ENCODE results near the gene RPP21. TPM values are rescaled to one million over a fixed set of nuclear protein-coding genes. Genes with fewer than 3 reads are reported as not detected.

The RPP21 gene
- total and polyA plus RNA-seq, 10 of the 15 experiments (the other 5 are each of a cell fraction or from before 2014, with no cell fraction given), result 14.3 to 94.6 (median 42.1) TPM

DNA sequence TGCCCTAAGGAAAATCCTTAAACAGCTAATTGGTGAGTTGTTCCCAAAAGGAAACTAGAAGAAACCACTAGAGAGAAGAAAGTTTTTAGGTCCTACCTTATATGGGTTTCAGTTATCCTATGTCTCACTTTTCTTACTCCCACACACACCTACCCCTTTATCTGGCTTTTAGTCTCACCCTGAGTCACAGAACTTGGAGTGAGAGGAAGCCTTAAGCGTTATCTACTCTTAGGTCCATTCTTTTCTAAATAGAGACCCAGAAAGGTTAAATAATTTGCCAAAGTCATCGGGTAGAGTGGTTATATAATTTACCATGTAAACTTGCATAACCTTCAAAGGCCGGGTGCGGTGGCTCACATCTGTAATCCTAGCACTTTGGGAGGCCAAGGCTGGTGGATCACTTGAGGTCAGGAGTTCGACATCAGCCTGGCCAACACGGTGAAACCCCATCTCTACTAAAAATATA is 4.3 kb upstream of the RPP21 start:
- ChIA-PET CTCF (interaction anchor here (0.7 kb wide), 1 partner anchor 122 kb away, joined by 3 read pairs; no protein-coding TSS in a partner anchor), SMC1A (ENCODE audit: uncharacterized antibody, unreplicated experiment) (interaction anchor here (0.9 to 1.1 kb wide), 2 partner anchors 73 to 103 kb away, joined by 3 read pairs; no protein-coding TSS in a partner anchor), RAD21 (ENCODE audit: unreplicated experiment) (no interaction called here), POLR2A (interaction anchor here (1.0 to 1.1 kb wide), 2 partner anchors 15 to 84 kb away, joined by 3 to 4 read pairs; partner anchors contain the start of gene TRIM39)
- Histone ChIP-seq H3K27me3 (replicated peaks in 1 of 2; ENCODE audit: control insufficient read depth in 2 of 2, insufficient read depth in 2 of 2, low read length in 1 of 2) (no peaks in the 10 kb centered on the region), H3K79me2 (ENCODE audit: control insufficient read depth, insufficient read depth, low read length) (no peaks in the 10 kb centered on the region), H3K4me1 (ENCODE audit: control insufficient read depth, insufficient read depth, low read length) (no peaks in the 10 kb centered on the region), H4K20me1 (ENCODE audit: control insufficient read depth, insufficient read depth) (no peaks in the 10 kb centered on the region), H3K9ac (ENCODE audit: control insufficient read depth, insufficient read depth, low read length) (no peak overlapping the region), H3K27ac (ENCODE audit: control insufficient read depth, insufficient read depth) (no peak overlapping the region), H3K9me3 (replicated peaks; ENCODE audit: control insufficient read depth, insufficient read depth, low read length) (no peaks in the 10 kb centered on the region), H3K4me2 (ENCODE audit: control insufficient read depth, insufficient read depth) (no peak overlapping the region), H2AFZ (ENCODE audit: control insufficient read depth, low read depth, low read length) (no peak overlapping the region), H3K36me3 (ENCODE audit: control insufficient read depth in 2 of 2, insufficient read depth in 2 of 2, low read length in 1 of 2) (peaks cover 3 to 7% of the 10 kb centered on the region in 2 experiments; a peak in 3 of 4 replicates), H3K4me3 (no peak overlapping the region)
- 81% methylated on average over 6 of the region's 6 CpGs for WGBS (ENCODE audit: insufficient coverage, insufficient replicate concordance, low lambda C conversion rate, missing lambda C conversion rate)
- ATAC-seq (no peak), DNase-seq (ENCODE audit: low read depth, low spot score) (no peak), FAIRE-seq (no peak)
- in situ Hi-C loops (cut with MboI) (no loop called here), intact Hi-C loops (cut with micrococcal nuclease; ENCODE audit: unreplicated experiment) (no loop called here)
- no TSS peak for BruUV-seq (replicated peaks)
- TF ChIP-seq ZSCAN29 (IDR thresholded peaks at IDR 0.05) (no peak), TCF12 (IDR thresholded peaks at IDR 0.05; ENCODE audit: low read depth, low read length) (no peak), MTA3 (IDR thresholded peaks at IDR 0.05; ENCODE audit: borderline replicate concordance, low read length) (no peak), ZNF622 (IDR thresholded peaks at IDR 0.05) (no peak), SPI1 (IDR thresholded peaks at IDR 0.05; ENCODE audit: borderline replicate concordance, insufficient read depth, low read depth, low read length) (no peak), MEF2A (IDR thresholded peaks at IDR 0.05; ENCODE audit: insufficient read depth, low read depth, low read length) (no peak)
- TF ChIP-seq, protein P1, sequence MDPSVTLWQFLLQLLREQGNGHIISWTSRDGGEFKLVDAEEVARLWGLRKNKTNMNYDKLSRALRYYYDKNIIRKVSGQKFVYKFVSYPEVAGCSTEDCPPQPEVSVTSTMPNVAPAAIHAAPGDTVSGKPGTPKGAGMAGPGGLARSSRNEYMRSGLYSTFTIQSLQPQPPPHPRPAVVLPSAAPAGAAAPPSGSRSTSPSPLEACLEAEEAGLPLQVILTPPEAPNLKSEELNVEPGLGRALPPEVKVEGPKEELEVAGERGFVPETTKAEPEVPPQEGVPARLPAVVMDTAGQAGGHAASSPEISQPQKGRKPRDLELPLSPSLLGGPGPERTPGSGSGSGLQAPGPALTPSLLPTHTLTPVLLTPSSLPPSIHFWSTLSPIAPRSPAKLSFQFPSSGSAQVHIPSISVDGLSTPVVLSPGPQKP (IDR thresholded peaks at IDR 0.05; ENCODE audit: low read depth, low read length), result no peak
